ENCODE data around the gene MYO1D.
A peak's percentile ranks its signal among the peaks of the same experiment; 100 is the strongest.

Gene MYO1D

GRCh38 chr17:32859857-32860525 lies 16.9 kb downstream of the MYO1D start:
- H3K4me3 ChIP-seq (ENCODE audit: low read depth, low read length) = no peak overlapping the region
- TF ChIP-seq CTCF (IDR thresholded peaks at IDR 0.05; ENCODE audit: control insufficient read depth, extremely low read depth, insufficient read depth) = no peak
- DNase-seq (ENCODE audit: low read depth) = no peak

DNA sequence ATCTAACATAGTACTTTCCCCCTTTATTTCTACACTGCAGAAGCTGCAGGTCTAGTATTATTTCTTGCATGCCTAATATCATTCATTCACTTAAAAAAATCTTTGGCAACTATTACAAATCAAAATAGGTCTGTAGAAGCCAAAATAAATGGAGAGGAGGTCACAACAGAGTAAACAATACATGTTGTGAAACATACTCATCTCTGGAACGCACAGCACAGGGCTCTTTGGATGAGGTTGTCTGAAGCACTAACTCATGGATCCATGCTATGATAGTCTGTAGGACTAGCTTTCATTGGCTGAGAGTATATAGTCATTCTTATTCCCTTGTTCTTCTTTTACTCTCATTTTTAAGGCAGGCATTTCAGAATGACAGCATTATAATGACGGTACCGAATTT lies 21.3 kb downstream of the MYO1D start:
- DNase-seq (ENCODE audit: low read depth) = no peak
- no peak overlapping the region for H3K4me3 ChIP-seq (ENCODE audit: low read depth, low read length)
- TF ChIP-seq CTCF (IDR thresholded peaks at IDR 0.05; ENCODE audit: control insufficient read depth, extremely low read depth, insufficient read depth) = no peak

GRCh38 chr17:32854832-32855389 lies 22.0 kb downstream of the MYO1D start:
- TF ChIP-seq CTCF (IDR thresholded peaks at IDR 0.05; ENCODE audit: control insufficient read depth, extremely low read depth, insufficient read depth) = peak; percentile 18; the same call in 1 of the 2 replicates
- no peak overlapping the region for H3K4me3 ChIP-seq (ENCODE audit: low read depth, low read length)
- peak; percentile 87 for DNase-seq (ENCODE audit: low read depth)

GRCh38 chr17:32854207-32854606 lies 22.7 kb downstream of the MYO1D start:
- no peak overlapping the region for H3K4me3 ChIP-seq (ENCODE audit: low read depth, low read length)
- DNase-seq (ENCODE audit: low read depth) = no peak
- TF ChIP-seq CTCF (IDR thresholded peaks at IDR 0.05; ENCODE audit: control insufficient read depth, extremely low read depth, insufficient read depth) = no peak

DNA sequence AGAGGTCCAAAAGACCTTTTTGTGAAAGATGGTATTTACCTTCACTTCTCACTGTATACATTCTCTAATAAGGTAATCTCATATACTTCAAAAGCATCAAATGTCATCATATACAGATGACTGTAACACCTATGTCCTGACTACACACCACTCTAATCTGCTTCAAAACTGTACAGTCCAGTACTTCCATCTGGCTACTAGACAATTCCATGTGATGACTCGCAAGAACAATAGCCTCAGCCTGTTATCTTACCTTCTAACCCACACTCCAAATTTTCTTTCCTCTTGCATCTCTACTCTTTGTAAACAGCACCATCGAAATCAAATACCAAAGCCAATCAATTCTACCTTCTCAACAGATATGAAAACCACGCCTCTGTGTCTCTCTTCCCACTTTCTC lies 24.1 kb downstream of the MYO1D start:
- TF ChIP-seq CTCF (IDR thresholded peaks at IDR 0.05; ENCODE audit: control insufficient read depth, extremely low read depth, insufficient read depth) = no peak
- H3K4me3 ChIP-seq (ENCODE audit: low read depth, low read length) = no peak overlapping the region
- no peak for DNase-seq (ENCODE audit: low read depth)

DNA sequence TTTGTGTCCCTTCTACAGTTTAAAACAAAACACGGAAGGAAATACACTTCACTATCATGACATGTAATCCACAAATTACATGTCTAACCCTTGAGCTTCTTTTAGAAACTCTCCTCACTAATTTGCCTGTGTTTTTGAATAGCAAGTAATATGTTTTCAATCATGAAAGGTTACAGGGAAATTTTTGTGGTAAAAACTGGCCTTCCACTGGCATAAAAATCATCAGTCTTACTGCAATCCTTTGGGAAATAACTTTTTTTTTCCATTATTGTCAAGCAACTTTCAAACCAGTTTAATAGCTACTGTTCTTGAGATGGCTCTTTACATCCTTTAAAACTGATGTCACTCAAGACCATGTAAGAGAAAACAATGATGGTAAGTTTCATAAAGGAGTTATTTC lies 27.0 kb downstream of the MYO1D start:
- no peak for TF ChIP-seq CTCF (IDR thresholded peaks at IDR 0.05; ENCODE audit: control insufficient read depth, extremely low read depth, insufficient read depth)
- H3K4me3 ChIP-seq (ENCODE audit: low read depth, low read length) = no peak overlapping the region
- DNase-seq (ENCODE audit: low read depth) = no peak

DNA sequence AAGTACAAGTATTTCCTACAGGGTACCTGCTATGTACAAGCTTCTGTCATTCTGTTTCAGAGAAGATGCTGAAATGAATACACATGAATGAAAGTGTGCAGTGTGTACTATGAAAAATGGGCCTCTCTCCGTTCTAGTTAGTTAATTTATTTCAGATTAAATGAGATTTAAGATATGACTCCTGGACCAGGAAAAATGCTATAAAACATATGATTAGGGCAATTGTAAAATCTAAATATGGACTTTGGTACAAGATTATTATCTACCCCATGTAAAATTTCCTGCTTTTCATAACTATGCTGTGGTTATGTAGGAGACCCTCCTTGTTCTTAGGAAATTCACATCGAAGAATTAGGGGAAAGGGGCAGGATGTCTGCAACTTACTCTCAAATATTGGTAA lies 28.9 kb downstream of the MYO1D start:
- no peak for DNase-seq (ENCODE audit: low read depth)
- no peak overlapping the region for H3K4me3 ChIP-seq (ENCODE audit: low read depth, low read length)
- no peak for TF ChIP-seq CTCF (IDR thresholded peaks at IDR 0.05; ENCODE audit: control insufficient read depth, extremely low read depth, insufficient read depth)
